Stimulated activated CD4-positive, alpha-beta T cell treated with anti-CD3 and anti-CD28 coated beads, Interleukin-1b, Interleukin-23, amount 100 ng/mL, for 1 hour (primary cell): Measurements from ENCODE around the gene NAALADL2.

Experiments
- DNase-seq, 2 donors: peaks; one replicate each; pipeline ENCODE4 v3.0.0-alpha.2; 2020; ENCODE audit warnings: low read depth in 2 of 2

The NAALADL2 gene

DNA sequence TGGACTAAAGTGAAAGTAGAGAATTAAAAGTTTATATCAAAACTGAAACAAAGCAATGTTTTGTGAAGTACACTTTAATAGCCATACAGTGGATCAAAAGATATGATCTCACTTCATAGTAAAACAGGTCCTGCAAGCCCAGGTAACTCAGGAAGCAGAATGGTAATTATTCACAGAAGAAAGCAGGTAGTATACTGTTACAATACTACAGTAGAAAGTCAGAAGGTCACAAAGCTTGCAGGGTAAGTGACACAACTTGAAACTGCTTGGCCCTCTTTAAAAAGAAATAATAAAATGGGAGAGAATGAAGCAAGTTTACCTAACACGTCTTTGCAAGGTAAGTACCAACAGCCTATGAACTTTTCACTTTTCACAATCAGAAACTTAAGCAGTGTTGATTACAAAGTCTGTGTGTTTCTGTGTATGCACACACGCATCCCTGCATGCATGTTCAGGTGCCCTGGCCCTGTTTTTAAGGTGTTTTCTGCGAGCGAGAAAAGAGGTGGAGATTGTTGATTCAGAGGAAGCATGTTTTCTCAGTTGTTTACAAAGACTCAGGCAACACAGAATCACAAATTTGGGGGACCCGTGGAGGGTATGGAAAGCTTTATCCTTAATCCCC lies at the start of gene NAALADL2:
Gene NAALADL2 (plus strand): TSS at position 221 of the 622 bp plus-strand sequence.
- no peak for DNase-seq

GRCh38 chr3:174810254-174810653 lies 48.9 kb upstream of the NAALADL2 start:
- DNase-seq, result no peak

GRCh38 chr3:174812172-174812862 lies 46.8 kb upstream of the NAALADL2 start:
- no peak for DNase-seq

GRCh38 chr3:174815750-174816149 lies 43.4 kb upstream of the NAALADL2 start:
- no peak for DNase-seq

DNA sequence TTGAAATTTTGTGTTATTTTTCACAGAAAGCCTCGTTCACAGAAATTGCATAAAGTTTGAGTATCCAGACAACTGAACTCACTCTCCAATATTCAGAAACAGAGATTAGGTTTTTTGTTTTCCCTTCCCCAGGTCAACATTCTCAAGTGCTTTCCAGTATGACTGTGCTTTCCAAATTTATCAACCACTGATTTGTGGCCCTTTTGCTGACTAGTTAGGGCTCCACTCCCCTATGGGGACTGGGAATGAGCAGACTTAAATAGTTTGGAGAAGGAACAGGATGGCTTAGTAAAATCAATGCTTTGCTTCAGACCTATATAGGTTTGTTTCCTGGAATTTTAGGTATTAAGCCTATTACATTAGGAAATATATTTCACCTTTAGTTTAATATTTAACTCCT lies 38.2 kb upstream of the NAALADL2 start:
- DNase-seq, result no peak

DNA sequence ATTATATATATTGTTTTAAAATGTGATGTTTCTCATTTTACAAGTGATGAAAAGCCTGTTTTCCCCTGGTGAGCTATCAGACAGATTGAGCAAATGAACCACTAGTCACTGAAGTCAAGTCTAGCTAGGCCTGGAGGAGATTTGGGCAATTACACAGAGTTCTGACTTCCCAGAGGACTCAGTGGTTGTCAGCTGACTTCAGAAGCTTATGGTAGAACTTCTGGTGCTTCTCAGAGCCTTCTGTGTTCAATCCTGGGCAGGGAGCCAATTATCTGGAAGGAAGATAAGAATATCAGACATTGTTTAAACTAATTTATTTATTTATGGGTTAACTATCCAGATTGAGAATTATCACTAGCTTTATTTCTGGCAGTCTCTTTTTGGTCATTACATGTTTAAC lies 37.7 kb upstream of the NAALADL2 start:
- DNase-seq, result no peak

- DNase-seq, result no peak
Measured at GRCh38 chr3:174822320-174822719, 36.8 kb upstream of the NAALADL2 start.

DNA sequence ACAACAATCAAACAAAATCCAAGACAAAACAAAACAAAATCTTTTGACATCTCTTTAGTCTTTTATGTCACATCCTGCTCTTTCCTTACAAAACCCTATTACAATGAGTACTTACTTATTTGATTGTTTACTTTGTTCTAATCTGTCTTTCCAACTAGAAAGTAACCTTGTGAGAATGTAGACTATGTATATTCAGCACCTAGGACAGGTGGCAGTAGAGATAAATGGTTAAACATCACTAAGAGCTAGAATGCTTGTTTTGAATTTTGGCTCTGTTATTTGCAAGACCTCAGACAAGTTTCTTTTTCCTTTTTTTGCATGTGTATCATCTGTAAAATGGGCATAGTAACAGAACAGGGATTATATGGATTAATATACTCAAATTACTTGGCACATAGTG lies 33.1 kb upstream of the NAALADL2 start:
- DNase-seq, result no peak

- DNase-seq, result no peak
Measured at GRCh38 chr3:174844746-174845145, 14.4 kb upstream of the NAALADL2 start.

- no peak for DNase-seq
Measured at GRCh38 chr3:174846055-174846454, 13.1 kb upstream of the NAALADL2 start.

- DNase-seq, result no peak
Measured at GRCh38 chr3:174854987-174855386, 4.1 kb upstream of the NAALADL2 start.

GRCh38 chr3:174857301-174857700 lies 1.8 kb upstream of the NAALADL2 start:
- no peak for DNase-seq

DNA sequence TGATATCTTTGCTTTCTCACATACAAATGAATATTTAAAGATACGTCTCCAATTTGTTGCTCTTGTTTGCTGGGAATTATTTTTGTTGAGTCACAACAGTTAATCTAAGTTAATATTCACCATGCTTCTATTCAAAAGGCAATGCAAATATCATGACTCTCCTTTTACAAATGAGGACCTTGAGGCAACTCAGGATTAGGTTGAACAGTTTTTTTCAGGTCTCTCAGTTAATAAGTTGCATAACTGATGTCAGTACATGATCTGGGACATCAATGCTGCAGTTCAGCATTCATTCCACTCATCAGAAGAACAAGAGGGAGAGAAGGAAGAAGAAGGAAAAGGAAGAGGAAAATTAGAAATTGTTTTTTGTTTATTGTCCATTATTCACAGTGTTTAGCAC lies 781 bp upstream of the NAALADL2 start:
- DNase-seq, result no peak

DNA sequence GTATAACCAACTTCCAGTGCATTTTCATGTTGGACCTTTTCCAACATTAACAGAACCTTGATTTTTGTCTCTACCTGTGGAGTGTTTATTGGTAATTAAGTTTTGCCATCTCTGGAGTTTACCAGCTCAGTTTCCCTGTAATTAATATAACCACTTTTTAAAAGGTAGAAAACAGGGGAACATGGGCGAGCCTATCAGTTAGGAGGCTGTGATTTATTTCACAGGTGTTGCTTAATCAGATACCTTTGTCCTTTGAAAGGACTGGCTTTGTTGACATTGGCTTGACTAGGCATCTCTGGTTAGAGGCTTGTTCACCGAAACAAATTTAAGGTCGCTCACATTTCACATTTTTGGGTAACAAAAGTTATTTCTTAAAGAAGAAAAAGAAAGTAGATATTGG lies 622 bp downstream of the NAALADL2 start:
- DNase-seq, result no peak

DNA sequence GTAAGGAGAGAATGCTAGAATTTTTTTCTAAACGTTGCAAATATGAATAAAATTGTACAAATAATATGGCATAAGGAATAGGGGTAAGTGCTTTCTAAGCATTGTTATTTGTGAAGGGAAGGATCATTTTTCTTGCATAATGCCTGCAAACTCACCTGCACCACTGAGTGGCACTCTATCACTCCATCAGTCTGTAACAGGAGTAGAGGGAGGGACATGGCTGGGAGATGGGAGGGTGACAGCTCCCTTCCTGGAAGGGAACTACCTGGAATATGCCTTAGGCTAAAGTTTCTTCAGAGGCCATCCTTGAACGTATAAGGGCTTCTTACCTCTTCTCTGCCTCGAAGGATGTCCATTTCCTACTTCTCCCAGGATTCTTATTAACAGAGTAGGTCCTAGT lies 3.0 kb downstream of the NAALADL2 start:
- DNase-seq, result no peak

DNA sequence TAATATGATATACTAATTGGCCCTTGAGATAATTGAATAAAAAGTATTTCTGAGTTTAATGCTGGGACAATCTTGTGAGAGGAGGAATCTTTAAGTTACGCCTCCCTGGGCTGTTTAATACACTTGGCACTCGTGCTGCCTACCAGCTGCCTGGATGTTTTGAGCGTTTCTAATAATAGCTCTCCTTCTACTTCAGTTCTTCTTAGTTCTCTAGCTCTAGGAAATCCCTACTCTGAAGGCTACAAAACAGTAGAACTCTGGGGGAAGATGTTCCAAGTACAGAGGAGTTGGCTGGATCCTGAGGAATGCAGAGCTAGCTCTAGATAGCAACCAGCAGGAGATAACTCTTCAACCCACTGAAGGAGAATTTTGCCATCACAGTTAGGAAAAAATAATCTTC lies 3.5 kb downstream of the NAALADL2 start:
- no peak for DNase-seq

DNA sequence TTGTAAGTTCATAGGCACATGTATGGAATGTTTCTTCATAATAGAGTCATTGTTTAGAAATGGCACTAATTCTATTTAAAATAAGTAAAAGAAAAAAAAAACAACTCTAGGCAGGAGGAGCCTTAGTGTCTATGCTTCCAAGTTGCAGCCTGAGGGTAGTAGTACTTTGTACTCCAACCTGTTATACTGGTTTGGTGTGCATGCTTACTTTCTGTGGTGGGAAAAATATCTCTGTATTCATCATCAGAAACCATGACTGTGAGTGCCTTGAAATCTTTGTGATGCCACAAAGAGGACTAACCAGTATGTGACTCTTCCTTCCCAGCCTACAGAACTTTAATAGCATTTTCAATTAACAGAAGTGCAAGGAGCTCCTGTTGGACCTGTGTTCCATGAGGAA lies 4.4 kb downstream of the NAALADL2 start:
- no peak for DNase-seq

DNA sequence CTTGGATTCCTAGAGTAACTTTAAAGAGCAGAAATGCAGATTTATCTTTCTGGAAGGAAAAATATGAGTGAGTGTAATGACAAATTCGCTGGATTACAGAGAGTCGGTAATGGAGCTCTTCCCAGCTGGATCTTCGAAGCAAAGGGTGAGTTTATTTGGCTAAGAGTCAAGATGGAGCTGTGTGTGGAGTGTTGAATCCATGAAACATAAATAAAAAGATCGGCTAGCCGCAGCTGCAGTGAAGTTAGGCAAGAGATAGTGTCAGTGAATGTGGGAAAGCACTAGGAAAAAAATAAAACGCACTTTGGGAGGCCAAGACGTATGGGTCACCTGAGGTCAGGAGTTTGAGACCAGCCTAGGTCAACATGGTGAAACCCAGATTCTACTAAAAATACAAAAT lies 10.3 kb downstream of the NAALADL2 start:
- DNase-seq, result no peak

- DNase-seq, result no peak
Measured at GRCh38 chr3:174873832-174874657, 14.9 kb downstream of the NAALADL2 start.

DNA sequence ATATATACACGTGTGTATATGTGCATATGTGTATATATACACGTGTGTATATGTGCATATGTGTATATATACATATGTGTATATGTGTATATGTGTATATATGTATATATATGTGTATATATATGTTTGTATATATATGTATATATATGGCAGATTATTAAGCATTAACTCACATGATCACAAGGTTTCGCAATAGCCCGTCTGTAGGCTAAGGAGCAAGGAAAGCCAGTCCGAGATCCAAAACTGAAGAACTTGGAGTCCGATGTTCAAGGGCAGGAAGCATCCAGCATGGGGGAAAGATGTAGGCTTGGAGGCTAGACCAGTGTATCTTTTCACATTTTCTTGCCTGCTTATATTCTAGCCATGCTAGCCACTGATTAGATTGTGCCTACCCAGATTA lies 23.7 kb downstream of the NAALADL2 start:
- no peak for DNase-seq

GRCh38 chr3:174883881-174884675 lies 24.9 kb downstream of the NAALADL2 start:
- no peak for DNase-seq
